Epithelial cell of proximal tubule (primary cell): ENCODE data around the gene FSD1L. TPM values are rescaled to one million over a fixed set of nuclear protein-coding genes. Genes with fewer than 3 reads are reported as not detected.
A peak's percentile ranks its signal among the peaks of the same experiment; 100 is the strongest.

ENCODE experiments used
- DNase-seq: peaks from one replicate; pipeline ENCODE4 v3.0.0-alpha.2; 2011; ENCODE audit warnings: low read depth
- H3K4me3 ChIP-seq: 2 replicates; pipeline ENCODE4 v1.5.1; 2011; ENCODE audit warnings: low read depth, mild to moderate bottlenecking, low read length
- CTCF ChIP-seq: conservative IDR thresholded peaks from 2 replicates; pipeline ENCODE4 v1.5.1; 2012; ENCODE audit warnings: low read depth, mild to moderate bottlenecking, low read length
- total RNA-seq: library from RNA; depleted of rRNA; stranded (reverse); fragments of >200 nt; gene quantifications from 2 replicates; pipeline ENCODE4 v1.2.3, GENCODE V29; 2015

The FSD1L gene
- total RNA-seq: 1.6 and 1.7 TPM in 2 replicates

DNA sequence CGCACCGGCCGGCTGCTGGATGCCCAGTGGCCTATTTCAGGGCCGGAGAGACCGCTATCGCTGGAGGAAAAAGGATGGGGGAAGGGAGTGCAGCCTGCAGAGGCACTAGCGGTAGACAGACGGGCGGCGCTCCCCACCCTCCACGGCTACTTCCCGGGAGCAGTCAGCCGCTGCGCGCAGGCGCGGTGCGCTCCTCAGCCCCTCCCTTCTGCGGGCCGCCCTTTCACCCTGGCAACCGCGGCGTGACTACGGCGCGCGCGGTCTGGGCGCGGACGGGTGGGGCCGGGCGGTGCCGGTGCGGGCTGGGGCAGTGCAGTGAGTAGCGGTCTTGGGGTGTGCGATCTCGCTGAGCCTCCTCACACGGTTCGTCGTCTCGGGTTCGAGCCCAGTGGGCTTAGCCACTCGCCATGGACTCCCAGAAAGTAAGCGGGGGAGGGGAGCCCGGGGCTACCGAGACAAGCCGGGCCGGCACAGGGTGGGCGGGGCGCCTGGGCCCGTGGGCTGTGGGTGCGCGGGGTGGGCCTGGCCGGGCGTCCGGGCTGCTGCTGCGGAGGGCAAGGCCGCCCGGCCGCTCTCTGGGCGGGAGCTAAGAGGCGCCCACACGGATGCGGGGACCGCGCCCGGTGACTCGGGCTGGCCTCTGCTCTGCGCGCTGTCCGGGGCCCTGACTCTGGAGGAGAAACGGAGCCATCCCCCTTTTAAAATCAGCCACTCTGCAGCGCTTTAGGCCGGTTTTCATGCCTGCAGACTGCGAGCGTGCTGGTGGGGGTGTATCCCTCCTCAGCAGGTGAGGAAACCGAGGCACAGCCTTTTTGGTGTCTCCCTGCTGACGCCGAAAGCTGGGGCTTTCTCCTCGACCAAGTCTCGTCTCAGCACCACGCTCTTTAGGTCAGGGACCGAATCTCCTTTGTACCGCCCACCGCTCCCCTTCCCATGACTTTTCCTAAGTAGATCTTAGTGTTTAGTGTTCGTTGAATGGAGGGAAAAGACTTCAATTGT lies at the start of gene FSD1L:
FSD1L (plus strand) TSS at position 221 of the 999 bp plus-strand sequence; CDS start at position 408, 187 bp downstream.
- TF ChIP-seq CTCF: no peak

DNA sequence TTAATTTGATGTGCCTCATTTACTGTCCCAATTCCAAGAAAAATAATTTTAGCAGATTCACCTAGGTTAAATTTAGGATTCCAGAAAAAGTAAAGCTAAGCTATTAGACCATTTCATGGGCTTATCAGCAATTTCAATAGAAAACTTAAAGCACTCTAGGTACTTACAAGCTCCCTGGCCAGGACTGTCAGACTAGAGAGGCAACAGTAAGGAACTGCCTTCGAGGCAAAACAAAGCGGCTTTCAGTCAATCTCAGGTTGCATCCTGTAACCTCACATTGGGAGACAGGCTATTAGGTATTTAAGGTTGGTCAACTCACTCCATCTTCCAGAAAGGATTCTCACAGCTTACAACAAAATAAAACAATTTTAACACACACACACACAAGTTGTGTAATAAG lies 48.7 kb upstream of the FSD1L start:
- TF ChIP-seq CTCF: no peak
- no peak overlapping the region for H3K4me3 ChIP-seq
- DNase-seq: no peak

More for the DNA sequence above, at the start of gene FSD1L:
- H3K4me3 ChIP-seq: peak within 1 kb of the TSS; percentile 97
- no peak for DNase-seq

GRCh38 chr9:105401651-105402050 lies 46.2 kb upstream of the FSD1L start:
- H3K4me3 ChIP-seq: no peak overlapping the region
- TF ChIP-seq CTCF: no peak
- no peak for DNase-seq

DNA sequence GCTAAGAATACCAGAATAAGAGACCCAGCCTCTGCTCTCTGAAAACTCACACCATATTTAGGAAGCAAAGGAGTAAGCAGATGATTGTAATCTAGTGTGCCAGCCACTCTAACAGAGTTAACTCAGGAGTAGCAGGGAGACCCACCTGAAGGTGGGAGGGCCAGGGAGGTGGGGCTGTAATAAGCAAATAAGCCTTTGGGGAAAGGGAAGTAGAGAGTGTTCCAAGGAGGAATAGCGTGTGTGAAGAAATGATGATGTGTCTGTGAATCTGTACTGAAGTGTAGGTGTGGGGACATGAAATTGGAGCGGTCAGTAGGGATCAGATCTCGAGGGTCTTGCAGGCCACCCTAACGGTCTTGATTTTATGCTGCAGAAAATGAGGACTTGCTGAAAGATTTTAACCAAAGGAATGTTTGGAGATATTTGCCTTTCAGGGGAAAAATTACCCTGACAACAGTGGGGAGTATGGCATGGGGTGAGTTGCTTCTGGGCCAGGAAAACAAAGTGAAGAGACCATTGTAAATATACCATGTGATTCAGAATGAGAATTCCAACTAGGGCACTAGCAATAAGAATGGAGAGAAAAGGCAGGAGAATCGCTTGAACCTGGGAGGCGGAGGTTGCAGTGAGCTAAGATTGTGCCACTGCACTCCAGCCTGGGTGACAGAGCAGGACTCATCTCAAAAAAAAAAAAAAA lies 44.1 kb upstream of the FSD1L start:
- TF ChIP-seq CTCF: no peak
- H3K4me3 ChIP-seq: no peak overlapping the region
- DNase-seq: no peak

DNA sequence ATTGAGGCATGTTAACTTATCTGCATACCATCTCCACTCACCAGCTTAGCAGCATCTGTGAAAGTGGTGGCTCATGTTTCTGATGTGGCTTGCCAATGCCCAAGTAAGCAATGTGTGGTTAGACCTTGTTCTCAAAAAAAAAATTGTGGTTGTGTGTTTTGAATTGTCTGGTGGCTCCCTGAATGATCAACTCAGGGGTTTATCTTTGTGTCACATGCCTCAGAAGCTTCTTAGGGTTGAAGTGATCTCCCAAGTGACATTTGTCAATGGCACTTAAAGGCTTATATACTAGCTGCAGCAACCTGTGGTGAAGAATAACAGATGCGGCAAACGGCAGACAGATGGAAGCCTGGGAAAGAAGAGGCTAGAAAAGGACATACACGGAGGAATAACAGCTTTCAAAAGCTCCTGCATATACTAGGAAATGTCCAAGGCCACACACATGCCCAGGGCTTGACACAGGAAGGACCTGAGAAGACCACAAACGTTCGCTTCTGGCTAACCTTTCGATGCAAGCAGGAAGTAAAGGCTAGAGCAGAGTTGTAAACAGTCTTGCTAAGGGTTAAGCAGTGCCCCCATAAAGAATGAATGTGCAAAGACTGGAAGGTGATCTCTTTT lies 42.2 kb upstream of the FSD1L start:
- no peak for DNase-seq
- H3K4me3 ChIP-seq: no peak overlapping the region

GRCh38 chr9:105406369-105406768 lies 41.5 kb upstream of the FSD1L start:
- no peak for TF ChIP-seq CTCF
- H3K4me3 ChIP-seq: no peak overlapping the region
- DNase-seq: no peak

More for the DNA sequence above, 42.2 kb upstream of the FSD1L start:
- TF ChIP-seq CTCF: no peak
